Measurements from ENCODE around the gene ANKRD44. TPM values are rescaled to one million over a fixed set of nuclear protein-coding genes. Genes with fewer than 3 reads are reported as not detected.

ANKRD44 gene
- total RNA-seq, 1 donor from 2014 or later, result 36.1 TPM

- DNase-seq (ENCODE audit: low spot score), result no peak
Observed at GRCh38 chr2:197145471-197146056, 165.0 kb downstream of the ANKRD44 start.

GRCh38 chr2:197144183-197144582 is 166.4 kb downstream of the ANKRD44 start:
- no peak for DNase-seq (ENCODE audit: low spot score)

- DNase-seq (ENCODE audit: low spot score), result no peak
Observed at GRCh38 chr2:197141702-197142473, 168.7 kb downstream of the ANKRD44 start.

- DNase-seq (ENCODE audit: low spot score), result no peak
Observed at GRCh38 chr2:197140045-197140444, 170.5 kb downstream of the ANKRD44 start.

GRCh38 chr2:197138506-197138905 is 172.1 kb downstream of the ANKRD44 start:
- no peak for DNase-seq (ENCODE audit: low spot score)

- no peak for DNase-seq (ENCODE audit: low spot score)
Observed at GRCh38 chr2:197137826-197138477, 172.6 kb downstream of the ANKRD44 start.

- no peak for DNase-seq (ENCODE audit: low spot score)
Observed at GRCh38 chr2:197137231-197137630, 173.3 kb downstream of the ANKRD44 start.

GRCh38 chr2:197136452-197136851 is 174.1 kb downstream of the ANKRD44 start:
- no peak for DNase-seq (ENCODE audit: low spot score)

- DNase-seq (ENCODE audit: low spot score), result no peak
Observed at GRCh38 chr2:197135806-197136205, 174.8 kb downstream of the ANKRD44 start.

GRCh38 chr2:197134206-197134605 is 176.4 kb downstream of the ANKRD44 start:
- DNase-seq (ENCODE audit: low spot score), result no peak

- DNase-seq (ENCODE audit: low spot score), result no peak
Observed at GRCh38 chr2:197131558-197131855, 179.1 kb downstream of the ANKRD44 start.

- DNase-seq (ENCODE audit: low spot score), result no peak
Observed at GRCh38 chr2:197130318-197130717, 180.3 kb downstream of the ANKRD44 start.

- DNase-seq (ENCODE audit: low spot score), result no peak
Observed at GRCh38 chr2:197128897-197129296, 181.7 kb downstream of the ANKRD44 start.

- no peak for DNase-seq (ENCODE audit: low spot score)
Observed at GRCh38 chr2:197128126-197128525, 182.5 kb downstream of the ANKRD44 start.

GRCh38 chr2:197126630-197127352 is 183.8 kb downstream of the ANKRD44 start:
- DNase-seq (ENCODE audit: low spot score), result no peak

GRCh38 chr2:197124639-197125390 is 185.8 kb downstream of the ANKRD44 start:
- DNase-seq (ENCODE audit: low spot score), result no peak

- DNase-seq (ENCODE audit: low spot score), result no peak
Observed at GRCh38 chr2:197122821-197123220, 187.8 kb downstream of the ANKRD44 start.

- DNase-seq (ENCODE audit: low spot score), result no peak
Observed at GRCh38 chr2:197121756-197122385, 188.7 kb downstream of the ANKRD44 start.

GRCh38 chr2:197121255-197121654 is 189.3 kb downstream of the ANKRD44 start:
- no peak for DNase-seq (ENCODE audit: low spot score)

GRCh38 chr2:197116306-197116879 is 194.2 kb downstream of the ANKRD44 start:
- no peak for DNase-seq (ENCODE audit: low spot score)

GRCh38 chr2:197115325-197115724 is 195.3 kb downstream of the ANKRD44 start:
- no peak for DNase-seq (ENCODE audit: low spot score)
